Lower leg skin (tissue), 3 donors: Measurements from ENCODE around the gene WARS2.

Experiments used
- POLR2A ChIP-seq, 2 donors: fragments of 450-650 bp; IDR thresholded peaks; one replicate each; pipeline ENCODE4 v1.6.1; 2016 to 2017; ENCODE audit warnings: antibody characterized with exemption in 2 of 2, mild to moderate bottlenecking in 1 of 2, moderate library complexity in 1 of 2
- TF ChIP-seq, protein P1 (sequence below), 3 donors: fragments of 450-650 bp; IDR thresholded peaks; one replicate each; pipeline ENCODE4 v1.5.1; 2016; ENCODE audit warnings: antibody characterized with exemption in 3 of 3, mild to moderate bottlenecking in 3 of 3, moderate library complexity in 2 of 3

DNA sequence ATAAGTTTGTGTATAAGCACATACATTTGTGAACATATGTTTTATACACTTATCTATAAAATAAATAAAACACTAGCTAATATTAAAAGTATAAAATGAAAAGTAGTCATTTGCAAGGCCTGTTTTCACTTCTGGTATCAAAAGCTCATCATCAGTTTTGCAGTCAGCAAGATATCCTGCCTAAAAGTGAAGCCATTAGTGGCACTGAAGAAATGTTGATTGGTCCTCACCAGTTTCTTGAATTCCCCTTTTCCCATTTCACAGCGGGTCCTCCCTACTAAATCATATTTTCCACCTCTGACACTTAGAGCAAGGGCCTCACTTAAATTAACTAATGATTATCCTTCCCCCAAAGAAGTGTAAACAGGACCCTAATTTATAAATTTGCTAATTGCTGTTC is 159.0 kb downstream of the WARS2 start:
- TF ChIP-seq, protein P1, sequence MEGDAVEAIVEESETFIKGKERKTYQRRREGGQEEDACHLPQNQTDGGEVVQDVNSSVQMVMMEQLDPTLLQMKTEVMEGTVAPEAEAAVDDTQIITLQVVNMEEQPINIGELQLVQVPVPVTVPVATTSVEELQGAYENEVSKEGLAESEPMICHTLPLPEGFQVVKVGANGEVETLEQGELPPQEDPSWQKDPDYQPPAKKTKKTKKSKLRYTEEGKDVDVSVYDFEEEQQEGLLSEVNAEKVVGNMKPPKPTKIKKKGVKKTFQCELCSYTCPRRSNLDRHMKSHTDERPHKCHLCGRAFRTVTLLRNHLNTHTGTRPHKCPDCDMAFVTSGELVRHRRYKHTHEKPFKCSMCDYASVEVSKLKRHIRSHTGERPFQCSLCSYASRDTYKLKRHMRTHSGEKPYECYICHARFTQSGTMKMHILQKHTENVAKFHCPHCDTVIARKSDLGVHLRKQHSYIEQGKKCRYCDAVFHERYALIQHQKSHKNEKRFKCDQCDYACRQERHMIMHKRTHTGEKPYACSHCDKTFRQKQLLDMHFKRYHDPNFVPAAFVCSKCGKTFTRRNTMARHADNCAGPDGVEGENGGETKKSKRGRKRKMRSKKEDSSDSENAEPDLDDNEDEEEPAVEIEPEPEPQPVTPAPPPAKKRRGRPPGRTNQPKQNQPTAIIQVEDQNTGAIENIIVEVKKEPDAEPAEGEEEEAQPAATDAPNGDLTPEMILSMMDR (IDR thresholded peaks at IDR 0.05), result no peak
- no peak for TF ChIP-seq POLR2A (IDR thresholded peaks at IDR 0.05)
